Keratinocyte (primary cell): ENCODE measurements around the gene MASP2. TPM values are rescaled to one million over a fixed set of nuclear protein-coding genes. Genes with fewer than 3 reads are reported as not detected.

Source experiments
- DNase-seq: peaks from one replicate; pipeline ENCODE4 v3.0.0-alpha.2; 2011; ENCODE audit warnings: low read depth, missing footprints, low spot score
- FAIRE-seq: peaks from 2 replicates; lab custom pipeline; 2011; peaks lifted over from hg19 to GRCh38; lab: Jason Lieb, UNC
- H2AFZ ChIP-seq: 2 replicates; pipeline ENCODE4 v1.6.0; 2012; ENCODE audit warnings: low read length, control low read depth, inconsistent platforms; ENCODE audit not compliant: control insufficient read depth
- H3K27ac ChIP-seq: 2 replicates; pipeline ENCODE4 v1.5.1; 2011; ENCODE audit warnings: low read length; ENCODE audit not compliant: control insufficient read depth, insufficient read depth
- H3K27me3 ChIP-seq: 3 replicates; pipeline ENCODE4 v1.6.0; 2011; ENCODE audit warnings: low read length; ENCODE audit not compliant: control insufficient read depth, insufficient read depth; ENCODE audit errors: extremely low read depth
- H3K36me3 ChIP-seq, 2 experiments: 2 replicates in 1 of 2; 3 replicates in 1 of 2; pipeline ENCODE4 v1.5.1; 2011; ENCODE audit warnings: low read length in 2 of 2, mild to moderate bottlenecking in 1 of 2; ENCODE audit not compliant: control insufficient read depth in 2 of 2, insufficient read depth in 2 of 2; ENCODE audit errors: extremely low read depth in 1 of 2
- H3K4me1 ChIP-seq: 3 replicates; pipeline ENCODE4 v1.5.1; 2011; ENCODE audit warnings: low read length; ENCODE audit not compliant: control insufficient read depth, insufficient read depth; ENCODE audit errors: extremely low read depth
- H3K4me2 ChIP-seq: 3 replicates; pipeline ENCODE4 v1.6.0; 2011; ENCODE audit warnings: low read depth, low read length; ENCODE audit not compliant: control insufficient read depth, insufficient read depth; ENCODE audit errors: extremely low read depth
- H3K4me3 ChIP-seq, 3 experiments: fragments of 200-600 bp in 1 of 3; sonication (generic) in 1 of 3; 2 replicates in 2 of 3; 3 replicates in 1 of 3; pipeline ENCODE4 v1.5.1; 2011 to 2016; ENCODE audit warnings: low read length in 3 of 3, mild to moderate bottlenecking in 3 of 3, control low read depth in 2 of 3, inconsistent platforms in 1 of 3, low read depth in 1 of 3, mixed read lengths in 1 of 3, mixed run types in 1 of 3, moderate library complexity in 1 of 3; ENCODE audit not compliant: control insufficient read depth in 2 of 3, insufficient read depth in 2 of 3; ENCODE audit errors: extremely low read depth in 1 of 3
- H3K79me2 ChIP-seq: 2 replicates; pipeline ENCODE4 v1.6.0; 2012; ENCODE audit warnings: low read length; ENCODE audit not compliant: control insufficient read depth, insufficient read depth
- H3K9ac ChIP-seq: 3 replicates; pipeline ENCODE4 v1.6.0; 2011; ENCODE audit warnings: low read length; ENCODE audit not compliant: control insufficient read depth, insufficient read depth; ENCODE audit errors: extremely low read depth
- H3K9me1 ChIP-seq: 3 replicates; pipeline ENCODE4 v1.6.0; 2011; ENCODE audit warnings: low read length; ENCODE audit not compliant: control insufficient read depth, insufficient read depth; ENCODE audit errors: extremely low read depth
- H3K9me3 ChIP-seq: 2 replicates; pipeline ENCODE4 v1.5.1; 2012; ENCODE audit warnings: low read depth, low read length; ENCODE audit not compliant: control insufficient read depth
- H4K20me1 ChIP-seq: 3 replicates; pipeline ENCODE4 v1.6.0; 2011; ENCODE audit warnings: low read length; ENCODE audit not compliant: control insufficient read depth, insufficient read depth; ENCODE audit errors: extremely low read depth
- CTCF ChIP-seq, 3 experiments: IDR thresholded peaks in 1 of 3; conservative IDR thresholded peaks in 1 of 3; optimal IDR thresholded peaks in 1 of 3; 2 replicates in 2 of 3; 3 replicates in 1 of 3; pipeline versions ENCODE3 to v1.5.1; 2011; ENCODE audit warnings: low read length in 3 of 3, mild to moderate bottlenecking in 3 of 3, moderate library complexity in 2 of 3, control low read depth in 1 of 3, inconsistent platforms in 1 of 3; ENCODE audit not compliant: insufficient read depth in 2 of 3; ENCODE audit errors: extremely low read depth in 1 of 3
- EZH2 ChIP-seq: IDR thresholded peaks from one replicate; pipeline ENCODE4 v1.6.1; 2012; ENCODE audit warnings: inconsistent platforms, mild to moderate bottlenecking, low read length, moderate library complexity
- dilution Hi-C: fragments of 300-500 bp; cut with MboI; formaldehyde crosslinking; loops from one replicate; pipeline ENCODE4 v1.7.0; 2020; ENCODE audit warnings: low sequenced_read_pairs; ENCODE audit not compliant: extremely low pct_ligation_motif_present
- polyA plus RNA-seq, 5 experiments: library from polyadenylated mRNA; depleted of rRNA in 3 of 5; stranded (reverse) in 3 of 5; stranded (forward) in 1 of 5; unstranded in 1 of 5; fragments of >200 nt; gene quantifications; 1 replicate in 1 of 5; 2 replicates in 3 of 5; 3 replicates in 1 of 5; pipeline versions ENCODE4 v1.2.1 to v1.2.3, GENCODE V29; 2011 to 2012; ENCODE audit warnings: missing spikeins in 2 of 5, low read depth in 1 of 5, low replicate concordance in 1 of 5

MASP2 gene
- polyA plus RNA-seq, 1 donor (not counting 4 experiments of a cell fraction or from before 2014, with no cell fraction given): 0.03 TPM

GRCh38 chr1:11028018-11028417 lies 19.0 kb downstream of the MASP2 start:
- Histone ChIP-seq H3K9me1 (peaks cover 3% of the 10 kb centered on the region), H2AFZ (no peak overlapping the region), H3K36me3 (peaks cover 8 to 34% of the 10 kb centered on the region in 2 experiments), H4K20me1 (peaks cover 7% of the 10 kb centered on the region), H3K27ac (no peak overlapping the region), H3K4me3 (no peak overlapping the region), H3K79me2 (peaks cover 9% of the 10 kb centered on the region), H3K9ac (no peak overlapping the region), H3K4me1 (peaks cover 16% of the 10 kb centered on the region), H3K4me2 (no peak overlapping the region), H3K9me3 (no peaks in the 10 kb centered on the region), H3K27me3 (no peaks in the 10 kb centered on the region)
- dilution Hi-C loops: no loop called here
- FAIRE-seq (no peak), DNase-seq (no peak)
- TF ChIP-seq EZH2: no peak
- TF ChIP-seq CTCF (optimal IDR thresholded peaks at IDR 0.05 in 1 of 3, IDR thresholded peaks at IDR 0.05 in 1 of 3, conservative IDR thresholded peaks at IDR 0.05 in 1 of 3; ENCODE audit: extremely low read depth in 1 of 3, insufficient read depth in 2 of 3, low read length in 3 of 3): no peak

- DNase-seq: no peak
- peaks cover 8 to 34% of the 10 kb centered on the region in 2 experiments for H3K36me3 ChIP-seq
Measured at GRCh38 chr1:11027316-11027715, 19.7 kb downstream of the MASP2 start.

More at GRCh38 chr1:11027316-11027715, 19.7 kb downstream of the MASP2 start:
- H3K4me2 ChIP-seq: no peak overlapping the region
- H3K9me3 ChIP-seq: no peaks in the 10 kb centered on the region
- peaks cover 7% of the 10 kb centered on the region for H4K20me1 ChIP-seq
- H3K9ac ChIP-seq: no peak overlapping the region
- H3K79me2 ChIP-seq: peaks cover 9% of the 10 kb centered on the region
- dilution Hi-C loops: no loop called here
- no peak for FAIRE-seq
- H3K27me3 ChIP-seq: no peaks in the 10 kb centered on the region
- H2AFZ ChIP-seq: no peak overlapping the region
- H3K4me1 ChIP-seq: peaks cover 16% of the 10 kb centered on the region
- TF ChIP-seq EZH2 (no peak), CTCF (optimal IDR thresholded peaks at IDR 0.05 in 1 of 3, IDR thresholded peaks at IDR 0.05 in 1 of 3, conservative IDR thresholded peaks at IDR 0.05 in 1 of 3; ENCODE audit: extremely low read depth in 1 of 3, insufficient read depth in 2 of 3, low read length in 3 of 3) (no peak)
- no peak overlapping the region for H3K4me3 ChIP-seq
- H3K27ac ChIP-seq: no peak overlapping the region
- H3K9me1 ChIP-seq: peaks cover 3% of the 10 kb centered on the region
